SK-N-MC (cell line): Measurements from ENCODE around the gene PCBP3.
"Not testable (repeated sequence)": the region's sequence is repeated elsewhere in the genome, so short reads cannot be mapped to it uniquely, and the experiment has no call there.

ENCODE experiments used
- DNase-seq: peaks from one replicate; pipeline ENCODE4 v3.0.0-alpha.2; 2011; ENCODE audit warnings: low read depth, low spot score
- H3K27ac ChIP-seq: fragments of 200-600 bp; sonication (generic); 2 replicates; pipeline ENCODE4 v1.5.1; 2016; ENCODE audit warnings: mixed run types
- H3K36me3 ChIP-seq: fragments of 200-600 bp; sonication (generic); 2 replicates; pipeline ENCODE4 v1.6.1; 2017; ENCODE audit warnings: antibody characterized with exemption, low read length, mixed read lengths; ENCODE audit not compliant: insufficient read depth
- H3K4me3 ChIP-seq: fragments of 200-600 bp; sonication (generic); 2 replicates; pipeline ENCODE4 v1.5.1; 2016
- H3K9ac ChIP-seq: fragments of 200-600 bp; sonication (generic); 2 replicates; pipeline ENCODE4 v1.8.0; 2017; ENCODE audit warnings: mixed run types, mixed read lengths; ENCODE audit not compliant: insufficient read length
- H3K9me3 ChIP-seq: fragments of 200-600 bp; sonication (generic); 2 replicates; pipeline ENCODE4 v1.6.1; 2017; ENCODE audit warnings: low read depth, mild to moderate bottlenecking, antibody characterized with exemption, low read length, moderate library complexity, mixed read lengths
- EZH2 ChIP-seq: fragments of 200-600 bp; sonication (generic); IDR thresholded peaks from one replicate; pipeline ENCODE4 v1.6.1; 2017; ENCODE audit warnings: antibody characterized with exemption
- FOXP2 ChIP-seq: optimal IDR thresholded peaks from 2 replicates; pipeline ENCODE3; 2011; ENCODE audit warnings: mild to moderate bottlenecking, moderate library complexity; ENCODE audit not compliant: insufficient read depth; ENCODE audit errors: extremely low read length, control extremely low read depth
- POLR2AphosphoS5 ChIP-seq: IDR thresholded peaks from 2 replicates; pipeline ENCODE4 v1.6.1; 2012; ENCODE audit warnings: mild to moderate bottlenecking, low read depth, low read length, borderline replicate concordance

PCBP3 gene

DNA sequence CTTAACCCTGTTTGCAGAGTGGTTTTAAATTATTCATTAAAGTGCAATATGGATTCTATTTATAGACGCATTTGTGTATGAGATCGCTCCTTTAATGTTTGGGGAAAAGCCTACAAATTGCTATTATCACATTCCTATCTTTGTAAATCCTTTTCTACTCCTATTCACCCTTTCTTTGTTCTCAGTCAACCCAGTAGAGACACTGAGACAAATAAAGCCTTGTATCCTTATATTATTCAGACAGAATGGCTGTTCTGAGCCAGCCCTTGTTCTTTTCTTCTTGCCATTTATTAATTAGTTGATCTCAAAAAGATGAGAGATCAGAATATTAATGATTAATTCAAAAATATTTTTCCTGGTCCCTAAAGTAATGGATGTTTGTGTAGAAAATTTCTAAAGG is 8.4 kb downstream of the PCBP3 start:
- no peak overlapping the region for H3K4me3 ChIP-seq
- DNase-seq: no peak
- no peaks in the 10 kb centered on the region for H3K36me3 ChIP-seq
- H3K27ac ChIP-seq: no peak overlapping the region
- TF ChIP-seq EZH2 (no peak), FOXP2 (no peak), POLR2AphosphoS5 (no peak)
- no peaks in the 10 kb centered on the region for H3K9me3 ChIP-seq
- H3K9ac ChIP-seq: no peak overlapping the region

DNA sequence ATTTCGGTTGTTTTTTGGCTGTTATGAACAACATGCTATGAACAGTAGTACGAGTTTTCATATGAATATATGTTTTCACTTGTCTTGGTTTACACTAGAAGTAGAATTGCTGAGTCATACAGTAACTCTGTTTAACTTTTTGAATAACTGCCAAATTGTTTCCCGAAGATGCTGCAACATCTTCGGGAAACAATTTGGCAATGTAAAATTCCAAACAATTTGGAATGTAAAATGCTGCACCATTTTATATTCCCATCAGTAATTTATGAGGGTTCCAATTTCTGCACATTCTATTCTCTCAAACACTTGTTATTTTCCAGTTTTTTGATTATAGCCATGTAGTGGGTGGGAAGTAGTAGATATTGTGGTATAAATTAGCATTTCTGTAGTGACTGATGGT is 11.6 kb downstream of the PCBP3 start:
- Histone ChIP-seq H3K4me3 (no peak overlapping the region), H3K36me3 (no peaks in the 10 kb centered on the region), H3K27ac (no peak overlapping the region), H3K9me3 (no peaks in the 10 kb centered on the region), H3K9ac (no peak overlapping the region)
- no peak for DNase-seq
- TF ChIP-seq POLR2AphosphoS5 (no peak), FOXP2 (no peak), EZH2 (no peak)

DNA sequence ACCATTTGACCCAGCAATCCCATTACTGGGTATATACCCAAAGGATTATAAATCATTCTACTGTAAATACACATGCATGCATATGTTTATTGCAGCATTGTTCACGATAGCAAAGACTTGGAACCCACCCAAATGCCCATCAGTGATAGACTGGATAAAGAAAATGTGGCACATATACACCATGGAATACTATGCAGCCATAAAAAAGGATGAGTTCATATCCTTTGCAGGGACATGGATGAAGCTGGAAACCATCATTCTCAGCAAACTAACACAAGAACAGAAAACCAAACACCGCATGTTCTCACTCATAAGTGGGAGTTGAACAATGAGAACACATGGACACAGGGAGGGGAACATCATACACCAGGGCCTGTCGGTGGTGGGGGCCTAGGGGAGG is 12.6 kb downstream of the PCBP3 start:
- H3K36me3 ChIP-seq, DNase-seq, H3K9ac ChIP-seq, H3K27ac ChIP-seq, H3K4me3 ChIP-seq, H3K9me3 ChIP-seq: not testable (repeated sequence)

DNA sequence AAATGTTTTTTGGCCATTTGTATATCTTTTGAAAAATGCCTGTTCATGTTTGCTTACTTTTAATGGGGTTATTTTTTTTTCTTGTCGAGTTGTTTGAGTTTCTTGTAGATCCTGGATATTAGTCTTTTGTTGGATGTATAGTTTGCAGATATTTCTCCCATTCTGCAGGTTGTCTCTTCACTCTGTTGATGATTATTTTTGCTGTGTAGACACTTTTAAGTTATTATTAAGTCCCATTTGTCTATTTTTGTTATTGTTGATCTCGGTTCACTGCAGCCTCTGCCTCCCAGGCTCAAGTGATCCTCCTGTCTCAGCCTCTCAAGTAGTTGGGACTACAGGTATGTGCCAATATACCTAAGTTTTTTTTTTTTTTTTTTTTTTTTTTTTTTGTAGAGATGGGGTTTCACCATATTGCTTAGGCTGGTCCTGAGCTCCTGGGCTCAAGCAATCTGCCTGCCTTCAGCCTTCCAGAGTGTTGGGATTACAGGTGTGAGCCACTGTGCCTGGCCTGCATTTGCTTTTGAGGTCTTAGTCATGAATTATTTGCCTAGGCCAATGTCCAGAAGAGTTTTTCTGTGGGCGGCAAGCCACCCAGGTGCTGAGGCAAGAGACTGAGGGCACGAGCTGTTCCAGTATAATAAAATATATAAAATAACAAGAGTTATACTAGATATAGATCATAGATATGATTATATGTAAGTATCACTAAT is 18.5 kb downstream of the PCBP3 start:
- DNase-seq, H3K4me3 ChIP-seq, H3K9me3 ChIP-seq, H3K27ac ChIP-seq, H3K9ac ChIP-seq, H3K36me3 ChIP-seq: not testable (repeated sequence)

DNA sequence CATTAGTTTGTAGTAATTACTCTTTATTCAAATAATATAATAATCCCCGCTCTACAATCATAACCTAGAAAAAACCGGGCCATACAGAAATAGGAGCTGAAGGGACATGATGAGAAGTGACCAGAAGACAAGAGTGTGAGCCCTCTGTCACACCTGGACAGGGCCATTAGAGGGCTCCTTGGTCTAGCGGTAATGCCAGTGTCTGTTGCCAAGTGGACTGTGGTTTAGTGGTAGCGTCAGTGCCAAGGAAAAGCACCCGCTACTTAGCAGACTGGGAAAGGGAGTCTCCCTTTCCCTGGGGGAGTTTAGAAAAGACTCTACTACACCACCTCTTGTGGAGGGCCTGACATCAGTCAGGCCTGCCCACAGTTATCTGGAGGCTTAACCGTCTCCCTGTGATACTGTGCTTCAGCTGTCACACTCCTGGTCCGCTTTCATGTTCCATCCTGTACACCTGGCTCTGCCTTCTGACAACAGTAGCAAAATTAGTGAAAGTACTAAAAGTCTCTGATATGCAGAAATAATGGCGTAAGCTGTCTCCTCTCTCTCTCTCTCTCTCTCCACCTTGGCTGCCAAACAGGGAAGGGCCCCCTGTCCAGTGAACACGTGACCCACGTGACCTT is 19.2 kb downstream of the PCBP3 start:
- H3K9me3 ChIP-seq, H3K4me3 ChIP-seq, H3K27ac ChIP-seq, H3K36me3 ChIP-seq, DNase-seq, H3K9ac ChIP-seq: not testable (repeated sequence)

DNA sequence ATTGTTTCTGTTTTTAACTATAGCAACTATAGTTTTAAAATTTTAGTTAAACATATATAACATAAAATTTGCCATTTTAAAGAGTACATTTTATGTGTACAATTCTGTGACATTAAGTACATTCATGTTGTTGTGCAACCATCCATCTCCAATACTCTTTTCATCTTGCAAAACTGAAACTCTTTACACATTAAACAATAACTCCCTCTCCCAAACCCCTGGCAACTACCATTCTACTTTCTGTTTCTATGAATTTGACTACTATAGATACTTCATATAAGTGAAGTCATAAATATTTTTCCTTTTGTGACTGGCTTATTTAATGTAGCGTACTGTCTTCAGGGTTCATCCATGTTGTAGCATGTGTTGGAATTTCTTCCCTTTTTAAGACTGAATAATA is 25.9 kb downstream of the PCBP3 start:
- Histone ChIP-seq H3K9ac (no peak overlapping the region), H3K27ac (no peak overlapping the region), H3K36me3 (no peaks in the 10 kb centered on the region), H3K4me3 (no peak overlapping the region), H3K9me3 (no peaks in the 10 kb centered on the region)
- DNase-seq: no peak
- TF ChIP-seq FOXP2: no peak
- TF ChIP-seq POLR2AphosphoS5: no peak
- TF ChIP-seq EZH2: no peak

DNA sequence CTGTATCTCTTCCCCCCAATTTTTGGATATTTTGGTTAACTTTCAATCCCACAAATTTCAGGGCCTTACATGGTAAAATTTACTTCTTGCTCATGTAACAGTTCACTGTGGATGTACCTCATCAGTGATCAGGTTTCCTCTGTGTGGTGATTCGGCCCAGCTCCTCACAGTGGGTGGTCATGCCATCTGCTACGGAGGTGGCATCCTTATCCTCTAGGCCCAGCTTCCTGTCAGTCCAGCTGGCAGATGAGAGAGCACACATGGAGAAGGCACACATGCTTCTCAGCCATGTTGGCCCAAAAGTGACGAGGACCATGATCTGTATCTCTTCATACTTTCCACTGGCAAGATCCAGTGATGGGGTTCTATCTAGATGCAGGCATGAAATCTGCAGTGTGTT is 27.2 kb downstream of the PCBP3 start:
- Histone ChIP-seq H3K9ac (no peak overlapping the region), H3K27ac (no peak overlapping the region), H3K4me3 (no peak overlapping the region), H3K36me3 (no peaks in the 10 kb centered on the region), H3K9me3 (no peaks in the 10 kb centered on the region)
- TF ChIP-seq EZH2 (no peak), FOXP2 (no peak), POLR2AphosphoS5 (no peak)
- DNase-seq: no peak

DNA sequence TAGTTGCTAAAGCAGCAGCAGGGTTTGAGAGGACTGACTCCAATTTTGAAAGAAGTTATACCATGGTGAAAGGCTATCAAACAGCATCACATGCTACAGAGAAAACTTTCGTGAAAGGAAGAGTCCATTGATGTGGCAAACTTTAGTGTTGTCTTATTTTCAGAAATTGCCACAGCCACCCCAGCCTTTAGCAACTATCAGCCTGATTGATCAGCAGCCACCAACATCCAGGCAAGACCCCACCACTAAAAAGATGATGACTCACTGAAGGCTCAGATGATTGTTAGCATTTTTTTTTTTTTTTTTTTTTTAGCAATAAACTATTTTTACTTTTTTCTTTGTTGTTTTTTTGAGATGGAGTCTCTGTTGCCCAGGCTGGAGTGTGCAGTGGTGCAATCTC is 35.3 kb downstream of the PCBP3 start:
- H3K4me3 ChIP-seq, H3K27ac ChIP-seq, DNase-seq, H3K9ac ChIP-seq, H3K36me3 ChIP-seq, H3K9me3 ChIP-seq: not testable (repeated sequence)

DNA sequence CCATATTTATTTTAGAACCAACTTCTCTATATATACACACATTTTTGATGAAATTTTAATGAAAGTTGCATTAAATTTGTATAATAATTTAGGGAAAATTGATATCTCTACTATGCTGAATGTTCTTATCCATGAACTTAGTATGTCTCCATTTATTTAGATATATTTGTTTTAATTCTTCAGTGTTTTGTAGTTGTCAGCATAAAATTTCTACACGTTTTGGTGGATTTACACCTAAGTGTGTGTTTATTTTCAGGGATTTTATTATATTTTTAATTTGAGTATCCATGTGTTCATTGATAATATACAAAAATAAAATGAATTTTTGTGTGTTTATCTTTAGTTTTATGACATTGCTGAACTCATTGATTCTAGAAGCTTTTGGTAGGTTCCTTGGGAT is 36.7 kb downstream of the PCBP3 start:
- no peak overlapping the region for H3K9ac ChIP-seq
- no peak overlapping the region for H3K27ac ChIP-seq
- TF ChIP-seq EZH2: no peak
- TF ChIP-seq POLR2AphosphoS5: no peak
- no peak for TF ChIP-seq FOXP2
- H3K36me3 ChIP-seq: no peaks in the 10 kb centered on the region
- no peak for DNase-seq
- H3K4me3 ChIP-seq: no peak overlapping the region
- H3K9me3 ChIP-seq: no peaks in the 10 kb centered on the region

DNA sequence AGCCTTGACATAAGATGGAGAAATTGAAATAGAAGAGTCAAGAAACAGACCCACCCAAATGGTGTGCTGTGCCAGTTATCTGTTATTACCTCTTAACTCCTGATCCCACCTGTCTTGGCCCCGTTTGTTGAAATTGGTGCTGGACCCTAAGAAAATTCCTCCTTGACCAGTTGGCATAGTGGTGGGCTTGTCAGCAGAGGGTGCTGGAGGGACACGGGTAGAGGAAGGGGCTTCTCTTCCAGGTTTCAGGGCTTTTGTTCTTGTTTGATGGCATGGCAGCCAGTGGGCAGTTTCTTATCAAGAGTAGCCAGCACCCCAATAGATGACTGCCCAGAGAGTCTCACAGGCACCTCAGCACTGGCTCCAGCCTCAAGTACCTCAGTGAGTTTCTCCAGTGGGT is 51.6 kb downstream of the PCBP3 start:
- H3K9ac ChIP-seq: no peak overlapping the region
- H3K4me3 ChIP-seq: no peak overlapping the region
- TF ChIP-seq EZH2 (no peak), POLR2AphosphoS5 (no peak), FOXP2 (no peak)
- no peaks in the 10 kb centered on the region for H3K9me3 ChIP-seq
- H3K27ac ChIP-seq: no peak overlapping the region
- DNase-seq: no peak
- no peaks in the 10 kb centered on the region for H3K36me3 ChIP-seq
